OCI-LY7 (cell line): ENCODE data around the gene VSX2. TPM values are rescaled to one million over a fixed set of nuclear protein-coding genes. Genes with fewer than 3 reads are reported as not detected.

Experiments
- BruUV-seq: library from RNA; stranded (reverse); fragments of 400-500 nt; replicated peaks from 2 replicates; lab custom pipeline; 2021; lab: Mats Ljungman, UMichigan
- CTCF ChIA-PET: fragments of 300-600 bp; sonication (Branson Sonifier 250); formaldehyde crosslinking; loops from one replicate; lab custom pipeline; 2022; ENCODE audit warnings: antibody characterized with exemption; ENCODE audit not compliant: unreplicated experiment; lab: Charles Lee
- POLR2A ChIA-PET: fragments of 300-600 bp; sonication (Branson Sonifier 250); formaldehyde crosslinking; loops from one replicate; lab custom pipeline; 2022; ENCODE audit warnings: antibody characterized with exemption; lab: Charles Lee
- DNase-seq: peaks from one replicate; pipeline ENCODE4 v3.0.0-alpha.2; 2015; ENCODE audit warnings: low spot score
- H2AFZ ChIP-seq: fragments of 200-600 bp; sonication (generic), shearing (Covaris generic); 2 replicates; pipeline ENCODE4 v1.6.1; 2014; ENCODE audit warnings: mild to moderate bottlenecking, antibody characterized with exemption, low read length, moderate library complexity
- H3K27ac ChIP-seq: fragments of 200-600 bp; sonication (generic); 2 replicates; pipeline ENCODE4 v1.5.1; 2014; ENCODE audit warnings: mixed run types, low read depth, mild to moderate bottlenecking, moderate library complexity, low read length, inconsistent platforms; ENCODE audit not compliant: poor library complexity, severe bottlenecking
- H3K36me3 ChIP-seq: fragments of 200-600 bp; sonication (generic); 2 replicates; pipeline ENCODE4 v1.6.1; 2014; ENCODE audit warnings: mild to moderate bottlenecking, antibody characterized with exemption, low read length, moderate library complexity, mixed read lengths; ENCODE audit not compliant: insufficient read depth
- H3K4me1 ChIP-seq: fragments of 200-600 bp; sonication (generic); 2 replicates; pipeline ENCODE4 v1.5.1; 2014; ENCODE audit warnings: mild to moderate bottlenecking, low read length; ENCODE audit not compliant: insufficient read depth, poor library complexity, severe bottlenecking
- H3K4me2 ChIP-seq: fragments of 200-600 bp; sonication (generic); 2 replicates; pipeline ENCODE4 v1.6.1; 2014; ENCODE audit warnings: mild to moderate bottlenecking, low read length
- H3K4me3 ChIP-seq: fragments of 200-600 bp; sonication (generic); 2 replicates; pipeline ENCODE4 v1.5.1; 2014; ENCODE audit warnings: mild to moderate bottlenecking, low read depth, low read length; ENCODE audit not compliant: poor library complexity, severe bottlenecking
- H3K79me2 ChIP-seq: fragments of 200-600 bp; sonication (generic); 2 replicates; pipeline ENCODE4 v1.6.1; 2016; ENCODE audit warnings: low read depth, mild to moderate bottlenecking, low read length, moderate library complexity, mixed read lengths; ENCODE audit not compliant: insufficient read depth
- H3K9me2 ChIP-seq: fragments of 200-600 bp; sonication (generic); 2 replicates; pipeline ENCODE4 v1.6.1; 2016; ENCODE audit warnings: mild to moderate bottlenecking, low read length, mixed read lengths; ENCODE audit not compliant: insufficient read depth
- H3K9me3 ChIP-seq: fragments of 200-600 bp; sonication (generic); 2 replicates; pipeline ENCODE4 v1.6.1; 2014; ENCODE audit warnings: mild to moderate bottlenecking, mixed run types, low read length, mixed read lengths
- H4K20me1 ChIP-seq: fragments of 200-600 bp; sonication (generic); 2 replicates; pipeline ENCODE4 v1.6.1; 2014; ENCODE audit warnings: mild to moderate bottlenecking, antibody characterized with exemption, low read length, moderate library complexity, mixed read lengths; ENCODE audit not compliant: insufficient read depth
- CTCF ChIP-seq: fragments of 200-600 bp; sonication (generic); conservative IDR thresholded peaks from 2 replicates; pipeline ENCODE4 v1.5.1; 2014; ENCODE audit warnings: mild to moderate bottlenecking, antibody characterized with exemption, low read length, moderate library complexity, mixed read lengths
- EZH2phosphoT487 ChIP-seq: fragments of 200-600 bp; sonication (generic); IDR thresholded peaks from 2 replicates; pipeline ENCODE4 v1.6.1; 2018; ENCODE audit warnings: low read depth, borderline replicate concordance, mild to moderate bottlenecking, mixed run types, antibody characterized with exemption, low read length, moderate library complexity, mixed read lengths
- intact Hi-C: fragments of 100-400 bp; cut with micrococcal nuclease; formaldehyde crosslinking; loops from one replicate; pipeline ENCODE4 v1.10.0; 2022; ENCODE audit not compliant: unreplicated experiment
- total RNA-seq, 2 experiments: library from RNA; depleted of rRNA in 1 of 2; stranded (reverse); fragments of >200 nt in 1 of 2; shearing (Covaris generic) in 1 of 2; gene quantifications; 2 replicates each; pipeline ENCODE4 v1.2.3, GENCODE V29; 2014 to 2022

The VSX2 gene
- total RNA-seq, 2 experiments from 2014 or later, result not detected

- ChIA-PET POLR2A (interaction anchor here (0.8 to 0.9 kb wide), 2 partner anchors 34 to 306 kb away, joined by 3 to 6 read pairs; no protein-coding TSS in a partner anchor), CTCF (interaction anchor here (0.6 to 1.2 kb wide), 2 partner anchors 12 to 198 kb away, joined by 3 to 4 read pairs; no protein-coding TSS in a partner anchor)
- H3K36me3 ChIP-seq, result peaks cover 24% of the 10 kb centered on the region
- intact Hi-C loops, result no loop called here
- H3K79me2 ChIP-seq, result no peaks in the 10 kb centered on the region
- no peaks in the 10 kb centered on the region for H4K20me1 ChIP-seq
- H3K9me3 ChIP-seq, result no peaks in the 10 kb centered on the region
- no peak overlapping the region for H3K27ac ChIP-seq
- no TSS peak for BruUV-seq
- DNase-seq, result no peak
- no peak overlapping the region for H3K4me3 ChIP-seq
- no peak for TF ChIP-seq CTCF
- TF ChIP-seq EZH2phosphoT487, result no peak
- no peaks in the 10 kb centered on the region for H3K9me2 ChIP-seq
- no peaks in the 10 kb centered on the region for H3K4me1 ChIP-seq
- no peak overlapping the region for H3K4me2 ChIP-seq
- H2AFZ ChIP-seq, result no peak overlapping the region
Measured at GRCh38 chr14:74281069-74281468, 41.8 kb downstream of the VSX2 start.

GRCh38 chr14:74286736-74287135 is 47.5 kb downstream of the VSX2 start:
- no TSS peak for BruUV-seq
- Histone ChIP-seq H4K20me1 (no peaks in the 10 kb centered on the region), H3K4me1 (no peaks in the 10 kb centered on the region), H3K79me2 (no peaks in the 10 kb centered on the region), H3K27ac (no peak overlapping the region), H2AFZ (no peak overlapping the region), H3K4me2 (no peak overlapping the region), H3K4me3 (no peak overlapping the region), H3K36me3 (peaks cover 57% of the 10 kb centered on the region), H3K9me2 (no peaks in the 10 kb centered on the region), H3K9me3 (no peaks in the 10 kb centered on the region)
- ChIA-PET CTCF (no interaction called here), POLR2A (no interaction called here)
- no peak for DNase-seq
- intact Hi-C loops, result no loop called here
- TF ChIP-seq CTCF, result no peak
- TF ChIP-seq EZH2phosphoT487, result no peak

GRCh38 chr14:74289801-74290200 is 50.6 kb downstream of the VSX2 start:
- no peaks in the 10 kb centered on the region for H3K9me2 ChIP-seq

More at GRCh38 chr14:74289801-74290200, 50.6 kb downstream of the VSX2 start:
- intact Hi-C loops, result no loop called here
- DNase-seq, result no peak
- H3K27ac ChIP-seq, result no peak overlapping the region
- no peaks in the 10 kb centered on the region for H3K79me2 ChIP-seq
- no peak overlapping the region for H2AFZ ChIP-seq
- TF ChIP-seq EZH2phosphoT487 (no peak), CTCF (no peak)
- peaks cover 54% of the 10 kb centered on the region; the same call in 1 of the 2 replicates for H3K36me3 ChIP-seq
- H3K4me1 ChIP-seq, result no peaks in the 10 kb centered on the region
- H3K9me3 ChIP-seq, result no peaks in the 10 kb centered on the region
- H3K4me2 ChIP-seq, result no peak overlapping the region
- no TSS peak for BruUV-seq
- CTCF ChIA-PET, result no interaction called here
- H4K20me1 ChIP-seq, result no peaks in the 10 kb centered on the region
- H3K4me3 ChIP-seq, result no peak overlapping the region
- POLR2A ChIA-PET, result no interaction called here
